Measurements from ENCODE around the gene CBR1. TPM values are rescaled to one million over a fixed set of nuclear protein-coding genes. Genes with fewer than 3 reads are reported as not detected.
A peak's percentile ranks its signal among the peaks of the same experiment; 100 is the strongest.

The CBR1 gene
- total and polyA plus RNA-seq, 5 donors from 2014 or later, result 9.8 to 72.0 (median 60.5) TPM

DNA sequence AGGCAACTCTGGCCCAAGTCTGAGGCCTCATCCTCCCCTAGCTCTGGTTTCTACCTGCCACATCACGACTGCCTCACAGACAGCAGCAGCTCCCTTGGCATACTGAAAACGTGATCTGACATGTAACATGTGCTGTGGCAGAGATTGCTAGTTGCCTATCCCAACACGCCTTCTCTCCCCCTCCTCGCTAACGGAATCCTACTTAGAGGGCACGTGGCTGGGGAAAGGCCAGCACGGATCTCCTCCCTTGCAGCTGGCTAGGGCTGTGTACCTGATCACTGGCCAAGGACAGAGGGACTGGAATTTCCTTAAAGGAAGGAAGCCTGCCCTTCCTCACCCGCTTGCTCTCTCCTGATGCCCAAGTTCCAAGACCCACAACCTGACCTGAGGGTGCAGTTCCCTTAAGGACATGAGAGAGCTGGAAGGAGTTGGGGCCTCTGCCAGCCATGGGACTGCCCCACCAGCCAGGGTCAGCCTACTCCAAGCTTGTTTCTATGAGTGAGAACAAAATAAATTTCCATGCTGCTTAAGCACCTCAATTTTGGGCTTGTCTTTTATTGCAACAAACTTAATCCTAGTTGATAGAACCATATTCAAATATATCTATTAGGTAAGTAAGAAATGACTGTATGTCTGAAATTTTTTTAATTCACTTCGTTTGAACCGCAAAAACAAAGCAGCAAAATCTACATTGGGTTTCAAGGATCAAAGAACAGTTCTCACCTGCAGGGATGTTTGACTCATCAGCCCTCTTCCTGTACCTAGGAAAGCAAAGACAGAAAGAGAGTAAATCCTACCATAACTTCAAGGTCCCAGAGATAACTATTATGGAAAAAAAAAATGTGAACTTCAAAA is 16.7 kb upstream of the CBR1 start:
- Mint-ChIP-seq H3K4me3 (peak overlapping the region in 1 of 4 donors; percentile 41), H3K27me3 (no peaks in the 10 kb centered on the region), H3K9me3 (no peaks in the 10 kb centered on the region), H3K27ac (no peak overlapping the region), H3K36me3 (peaks cover 55% of the 10 kb centered on the region), H3K4me1 (peaks cover 8 to 21% (median 17%) of the 10 kb centered on the region in 4 donors)
- no peak overlapping the region for H3K4me3 ChIP-seq (ENCODE audit: low read depth, low read length)
- H3K36me3 ChIP-seq (ENCODE audit: control insufficient read depth, insufficient read depth, low read length), result peaks cover 65% of the 10 kb centered on the region
- no peaks in the 10 kb centered on the region for H3K9me3 ChIP-seq (ENCODE audit: control insufficient read depth in 2 of 2, low read length in 2 of 2)
- H3K4me1 ChIP-seq (ENCODE audit: control insufficient read depth, insufficient read depth, low read length, poor library complexity, severe bottlenecking), result no peaks in the 10 kb centered on the region
- no peaks in the 10 kb centered on the region for H3K27me3 ChIP-seq (ENCODE audit: control insufficient read depth, insufficient read depth, low read length)
- no peak for ATAC-seq (ENCODE audit: low read depth in 2 of 2)
- H3K27ac ChIP-seq (ENCODE audit: insufficient read depth, low read length, poor library complexity, severe bottlenecking), result no peak overlapping the region
- DNase-seq, result peak in 1 of 3 donors; percentile 50

DNA sequence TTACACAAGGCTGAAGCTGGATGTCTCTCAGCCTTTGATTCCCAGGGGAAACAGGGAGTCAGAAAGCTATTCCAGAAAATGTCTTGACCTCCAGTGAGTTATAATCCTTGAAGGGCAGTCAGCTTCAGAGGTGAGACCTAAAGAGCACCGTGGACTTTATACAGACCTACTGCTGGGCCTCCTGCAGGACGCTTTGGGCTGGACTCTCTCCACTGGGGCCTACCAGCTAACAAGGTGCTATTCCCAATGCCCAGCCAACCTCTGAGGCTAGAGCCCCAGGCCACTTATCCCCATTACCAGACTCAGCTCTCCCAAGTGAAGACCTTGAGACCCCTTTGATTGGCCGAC is 16.1 kb upstream of the CBR1 start:
- H3K4me1 Mint-ChIP-seq, result peaks cover 9 to 22% (median 18%) of the 10 kb centered on the region in 4 donors
- no peaks in the 10 kb centered on the region for H3K27me3 ChIP-seq (ENCODE audit: control insufficient read depth, insufficient read depth, low read length)
- no peaks in the 10 kb centered on the region for H3K9me3 Mint-ChIP-seq
- H3K27ac Mint-ChIP-seq, result no peak overlapping the region
- H3K36me3 Mint-ChIP-seq, result peaks cover 53% of the 10 kb centered on the region
- DNase-seq (no peak), ATAC-seq (ENCODE audit: low read depth in 2 of 2) (no peak)
- H3K27ac ChIP-seq (ENCODE audit: insufficient read depth, low read length, poor library complexity, severe bottlenecking), result no peak overlapping the region
- peaks cover 66% of the 10 kb centered on the region for H3K36me3 ChIP-seq (ENCODE audit: control insufficient read depth, insufficient read depth, low read length)
- H3K27me3 Mint-ChIP-seq, result no peaks in the 10 kb centered on the region
- H3K4me1 ChIP-seq (ENCODE audit: control insufficient read depth, insufficient read depth, low read length, poor library complexity, severe bottlenecking), result no peaks in the 10 kb centered on the region
- H3K4me3 Mint-ChIP-seq, result peak overlapping the region in 1 of 4 donors; percentile 41
- no peak overlapping the region for H3K4me3 ChIP-seq (ENCODE audit: low read depth, low read length)
- H3K9me3 ChIP-seq (ENCODE audit: control insufficient read depth in 2 of 2, low read length in 2 of 2), result no peaks in the 10 kb centered on the region

DNA sequence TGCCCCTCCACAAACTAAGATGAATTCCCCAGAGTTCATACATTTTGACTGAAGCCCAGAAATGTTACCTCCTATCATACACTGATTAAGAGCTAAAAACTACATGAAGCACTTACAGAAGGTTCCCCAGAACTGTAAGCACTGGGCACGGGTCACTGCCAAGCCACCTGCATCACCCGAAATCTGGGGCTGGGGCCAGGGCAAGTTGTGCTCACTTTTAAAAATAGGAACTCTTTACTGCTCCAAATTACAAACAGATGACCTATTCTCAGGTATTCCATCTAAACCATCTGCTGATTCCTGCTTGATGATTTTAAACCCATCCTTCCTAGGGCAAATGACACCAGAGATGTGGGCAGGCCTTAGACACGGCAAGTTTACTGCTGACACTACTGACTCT is 14.3 kb upstream of the CBR1 start:
- no peaks in the 10 kb centered on the region for H3K9me3 ChIP-seq (ENCODE audit: control insufficient read depth in 2 of 2, low read length in 2 of 2)
- peaks cover 63% of the 10 kb centered on the region for H3K36me3 ChIP-seq (ENCODE audit: control insufficient read depth, insufficient read depth, low read length)
- H3K4me1 ChIP-seq (ENCODE audit: control insufficient read depth, insufficient read depth, low read length, poor library complexity, severe bottlenecking), result peaks cover 13% of the 10 kb centered on the region
- H3K27ac ChIP-seq (ENCODE audit: insufficient read depth, low read length, poor library complexity, severe bottlenecking), result no peak overlapping the region
- Mint-ChIP-seq H3K27me3 (peaks cover 6% of the 10 kb centered on the region), H3K9me3 (no peaks in the 10 kb centered on the region), H3K4me3 (no peak overlapping the region), H3K36me3 (peaks cover 40% of the 10 kb centered on the region), H3K27ac (no peak overlapping the region), H3K4me1 (peaks cover 9 to 31% (median 23%) of the 10 kb centered on the region in 4 donors)
- H3K4me3 ChIP-seq (ENCODE audit: low read depth, low read length), result no peak overlapping the region
- H3K27me3 ChIP-seq (ENCODE audit: control insufficient read depth, insufficient read depth, low read length), result no peaks in the 10 kb centered on the region
- no peak for ATAC-seq (ENCODE audit: low read depth in 2 of 2)
- no peak for DNase-seq

DNA sequence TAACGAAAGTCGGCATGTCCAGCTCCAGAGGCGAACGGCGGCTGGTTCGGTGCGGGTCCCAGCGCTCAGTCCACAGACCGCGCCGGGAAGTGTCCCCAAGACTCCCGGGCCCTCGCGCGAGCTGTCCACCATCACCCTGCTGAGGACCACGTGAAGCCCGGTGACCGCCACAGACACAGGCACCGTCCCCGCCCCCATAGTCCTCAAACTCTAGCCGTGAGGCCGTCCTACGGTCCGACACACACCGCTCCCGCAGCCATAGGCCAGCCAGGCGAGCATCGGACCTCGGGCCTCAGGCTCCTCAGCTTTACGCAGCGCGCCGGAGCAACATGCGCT is 10.0 kb upstream of the CBR1 start:
- Mint-ChIP-seq H3K27ac (peak overlapping the region; percentile 97), H3K27me3 (peaks cover 18% of the 10 kb centered on the region), H3K9me3 (no peaks in the 10 kb centered on the region), H3K36me3 (peaks cover 25% of the 10 kb centered on the region), H3K4me3 (peak overlapping the region; percentile 86 to 100 (median 97)), H3K4me1 (peaks cover 9 to 28% (median 23%) of the 10 kb centered on the region in 4 donors)
- Histone ChIP-seq H3K9me3 (ENCODE audit: control insufficient read depth in 2 of 2, low read length in 2 of 2) (no peaks in the 10 kb centered on the region), H3K27me3 (ENCODE audit: control insufficient read depth, insufficient read depth, low read length) (no peaks in the 10 kb centered on the region), H3K27ac (ENCODE audit: insufficient read depth, low read length, poor library complexity, severe bottlenecking) (peak overlapping the region; percentile 87), H3K4me1 (ENCODE audit: control insufficient read depth, insufficient read depth, low read length, poor library complexity, severe bottlenecking) (peaks cover 19% of the 10 kb centered on the region), H3K4me3 (ENCODE audit: low read depth, low read length) (peak overlapping the region; percentile 80), H3K36me3 (ENCODE audit: control insufficient read depth, insufficient read depth, low read length) (peaks cover 34% of the 10 kb centered on the region)
- DNase-seq (no peak), ATAC-seq (ENCODE audit: low read depth in 2 of 2) (peak; percentile 2 to 10)

DNA sequence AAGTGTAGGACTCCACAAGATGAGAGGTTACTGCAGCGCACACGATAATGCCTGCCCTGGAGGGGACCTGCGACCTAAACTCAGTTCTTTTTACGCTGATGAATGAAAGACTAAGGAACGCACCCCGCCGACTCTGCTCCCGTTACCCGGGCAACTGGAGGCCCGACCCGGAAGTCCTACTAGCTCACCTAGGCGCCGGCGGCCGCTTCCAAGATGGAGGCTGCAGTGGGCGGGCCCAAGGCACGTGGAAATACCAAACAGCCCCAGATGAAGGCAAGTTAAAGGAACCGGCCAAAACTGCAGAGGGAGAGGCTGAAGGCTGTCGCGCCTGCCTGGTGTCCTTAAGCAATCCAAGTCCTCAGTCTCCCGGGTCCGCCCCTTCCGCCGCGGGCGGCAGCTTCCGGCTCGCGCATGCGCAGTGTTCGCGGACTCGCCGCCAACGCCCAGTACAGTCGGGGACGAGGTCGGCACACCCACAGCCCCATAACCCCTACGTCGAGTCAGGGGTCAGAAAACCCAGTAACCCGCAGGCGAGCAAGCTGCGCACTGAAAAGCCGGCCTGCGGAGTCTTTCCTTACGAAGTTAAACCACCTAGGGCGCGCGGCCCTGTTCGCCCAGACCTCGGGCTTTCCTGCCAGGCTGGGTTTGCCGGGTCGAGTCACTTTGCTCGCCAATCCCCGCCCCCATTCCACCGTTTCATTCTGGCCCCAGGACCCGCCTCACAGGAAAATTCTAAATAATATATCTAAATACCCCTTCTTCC is 9.5 kb upstream of the CBR1 start, which contains the start of gene SETD4:
Gene SETD4, minus strand, starts transcription at position 368 of the 763 bp plus-strand sequence. CDS start 1,638 bp downstream, outside the sequence.
- Mint-ChIP-seq H3K9me3 (no peaks in the 10 kb centered on the region), H3K4me3 (peak within 1 kb of the TSS; percentile 86 to 100 (median 97)), H3K27ac (peak within 1 kb of the TSS; percentile 97), H3K27me3 (peaks cover 18% of the 10 kb centered on the region), H3K36me3 (peaks cover 20% of the 10 kb centered on the region), H3K4me1 (peaks cover 9 to 26% (median 20%) of the 10 kb centered on the region in 4 donors)
- Histone ChIP-seq H3K27me3 (ENCODE audit: control insufficient read depth, insufficient read depth, low read length) (no peaks in the 10 kb centered on the region), H3K9me3 (ENCODE audit: control insufficient read depth in 2 of 2, low read length in 2 of 2) (no peaks in the 10 kb centered on the region), H3K4me1 (ENCODE audit: control insufficient read depth, insufficient read depth, low read length, poor library complexity, severe bottlenecking) (peaks cover 19% of the 10 kb centered on the region), H3K36me3 (ENCODE audit: control insufficient read depth, insufficient read depth, low read length) (peaks cover 28% of the 10 kb centered on the region), H3K4me3 (ENCODE audit: low read depth, low read length) (peak within 1 kb of the TSS; percentile 80), H3K27ac (ENCODE audit: insufficient read depth, low read length, poor library complexity, severe bottlenecking) (peak within 1 kb of the TSS; percentile 87)
- peak; percentile 88 for ATAC-seq (ENCODE audit: low read depth in 2 of 2)
- peak; percentile 87 to 94 (median 94) for DNase-seq

DNA sequence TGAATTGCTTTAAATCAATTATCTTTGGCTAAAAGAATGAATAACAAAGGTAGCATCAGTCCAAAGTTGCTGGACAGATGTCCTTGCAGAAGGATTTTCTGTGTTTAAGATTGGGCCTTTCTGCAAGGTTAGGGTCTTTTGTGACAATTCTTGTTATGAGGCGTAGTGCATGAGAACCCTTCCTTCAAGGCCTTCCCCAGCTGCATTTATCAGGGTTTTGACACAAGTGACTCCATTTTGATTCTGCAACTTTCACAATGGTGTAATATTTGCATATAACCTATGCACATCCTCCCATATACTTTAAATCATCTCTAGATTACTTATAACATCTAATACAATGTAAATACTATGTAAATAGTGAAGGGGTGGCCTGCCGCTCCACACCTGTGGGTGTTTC is 8.4 kb upstream of the CBR1 start:
- Histone ChIP-seq H3K9me3 (ENCODE audit: control insufficient read depth in 2 of 2, low read length in 2 of 2) (no peaks in the 10 kb centered on the region), H3K4me3 (ENCODE audit: low read depth, low read length) (no peak overlapping the region), H3K36me3 (ENCODE audit: control insufficient read depth, insufficient read depth, low read length) (peaks cover 17% of the 10 kb centered on the region), H3K27me3 (ENCODE audit: control insufficient read depth, insufficient read depth, low read length) (no peaks in the 10 kb centered on the region), H3K27ac (ENCODE audit: insufficient read depth, low read length, poor library complexity, severe bottlenecking) (no peak overlapping the region), H3K4me1 (ENCODE audit: control insufficient read depth, insufficient read depth, low read length, poor library complexity, severe bottlenecking) (peaks cover 19% of the 10 kb centered on the region)
- peaks cover 11% of the 10 kb centered on the region for H3K36me3 Mint-ChIP-seq
- H3K4me3 Mint-ChIP-seq, result peak overlapping the region; percentile 86 to 100 (median 97)
- DNase-seq (no peak), ATAC-seq (ENCODE audit: low read depth in 2 of 2) (no peak)
- H3K4me1 Mint-ChIP-seq, result peaks cover 9 to 26% (median 20%) of the 10 kb centered on the region in 4 donors
- peak overlapping the region in 2 of 3 donors; percentile 2 to 97 for H3K27ac Mint-ChIP-seq
- H3K9me3 Mint-ChIP-seq, result no peaks in the 10 kb centered on the region
- peaks cover 18% of the 10 kb centered on the region for H3K27me3 Mint-ChIP-seq

DNA sequence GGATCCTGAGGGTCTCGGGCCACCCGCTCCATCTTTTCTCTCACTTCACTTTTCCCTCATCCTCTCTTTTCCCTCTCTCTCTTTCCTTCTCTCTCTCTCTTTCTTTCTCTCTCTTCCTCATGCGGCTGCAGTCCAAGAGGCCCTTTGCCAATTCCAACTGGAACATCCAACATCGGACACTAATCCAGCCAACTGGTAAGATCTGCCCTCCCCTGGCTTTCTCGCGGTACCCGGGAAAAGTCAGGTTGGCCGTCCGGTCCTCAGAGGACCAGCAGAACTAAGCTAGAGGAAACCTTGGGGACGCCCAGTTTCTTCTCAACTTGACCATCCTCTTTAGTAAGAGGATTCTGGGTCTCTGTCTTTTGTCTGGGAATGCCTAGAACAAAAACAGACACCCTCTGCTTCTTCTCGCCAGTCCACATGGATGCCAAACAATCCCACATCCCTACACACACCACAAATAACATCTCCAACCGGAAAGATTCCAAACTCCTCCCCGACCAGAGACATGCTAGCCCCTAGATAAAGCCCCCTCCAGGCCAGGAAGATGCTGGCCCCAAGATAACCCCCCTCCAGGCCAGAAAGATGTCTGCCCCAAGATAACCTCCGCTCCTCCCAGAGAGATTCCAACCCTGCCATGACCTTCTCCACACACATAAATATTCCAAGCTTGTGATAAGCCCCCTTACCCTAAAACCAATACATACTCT is 6.3 kb upstream of the CBR1 start:
- Mint-ChIP-seq H3K27me3 (peaks cover 18% of the 10 kb centered on the region), H3K27ac (no peak overlapping the region), H3K36me3 (no peaks in the 10 kb centered on the region), H3K4me1 (peaks cover 0 to 14% (median 10%) of the 10 kb centered on the region in 4 donors), H3K9me3 (peaks cover 0 to 2% (median 0%) of the 10 kb centered on the region in 7 donors), H3K4me3 (peak overlapping the region in 3 of 4 donors; percentile 18 to 86 (median 48))
- Histone ChIP-seq H3K4me3 (ENCODE audit: low read depth, low read length) (no peak overlapping the region), H3K36me3 (ENCODE audit: control insufficient read depth, insufficient read depth, low read length) (peaks cover under 1% of the 10 kb centered on the region), H3K27ac (ENCODE audit: insufficient read depth, low read length, poor library complexity, severe bottlenecking) (no peak overlapping the region), H3K9me3 (ENCODE audit: control insufficient read depth in 2 of 2, low read length in 2 of 2) (no peaks in the 10 kb centered on the region), H3K27me3 (ENCODE audit: control insufficient read depth, insufficient read depth, low read length) (no peaks in the 10 kb centered on the region), H3K4me1 (ENCODE audit: control insufficient read depth, insufficient read depth, low read length, poor library complexity, severe bottlenecking) (peaks cover 19% of the 10 kb centered on the region)
- DNase-seq (no peak), ATAC-seq (ENCODE audit: low read depth in 2 of 2) (no peak)
